ENCODE results near the gene CACNA1S.

Gene CACNA1S

DNA sequence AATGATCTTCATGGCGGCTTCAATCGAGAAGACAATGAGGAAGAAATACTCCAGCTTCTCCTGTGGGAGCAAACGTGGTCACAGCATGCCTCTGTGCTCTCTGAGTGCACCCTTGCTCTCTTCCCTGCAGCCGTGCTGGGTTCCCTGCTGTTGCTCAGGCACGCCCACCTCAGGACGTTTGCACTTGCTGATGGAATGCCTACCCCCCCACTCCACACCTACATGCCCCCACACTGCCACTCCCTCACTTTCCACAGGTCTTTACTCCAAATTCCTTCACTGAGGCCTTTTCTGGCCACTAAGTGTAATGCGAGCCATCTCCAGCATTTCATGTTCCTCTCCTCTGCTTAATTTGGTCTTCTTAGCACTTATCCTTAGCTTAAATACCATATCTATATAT is 18.3 kb downstream of the CACNA1S start:
- DNase-seq (ENCODE audit: low read depth, low spot score) = no peak

DNA sequence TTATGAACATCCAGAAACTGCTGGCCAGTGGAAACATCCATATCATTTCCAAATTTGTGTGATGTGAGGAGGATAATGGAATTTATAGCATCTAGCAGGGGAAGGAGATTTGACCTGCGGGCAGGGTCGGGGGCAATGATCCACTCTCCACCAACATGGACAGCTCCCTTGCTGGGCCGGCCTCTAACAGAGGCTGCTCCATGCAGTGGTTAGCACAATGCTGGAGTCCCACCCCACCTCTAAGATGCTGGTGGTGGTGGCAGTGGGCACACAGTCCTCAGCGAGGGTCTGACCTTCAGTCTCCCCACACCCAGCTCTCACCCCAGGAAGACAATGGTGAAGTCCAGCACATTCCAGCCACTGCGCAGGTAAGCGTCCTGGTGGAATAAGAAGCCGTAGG is 18.7 kb downstream of the CACNA1S start:
- DNase-seq (ENCODE audit: low read depth, low spot score) = no peak

DNA sequence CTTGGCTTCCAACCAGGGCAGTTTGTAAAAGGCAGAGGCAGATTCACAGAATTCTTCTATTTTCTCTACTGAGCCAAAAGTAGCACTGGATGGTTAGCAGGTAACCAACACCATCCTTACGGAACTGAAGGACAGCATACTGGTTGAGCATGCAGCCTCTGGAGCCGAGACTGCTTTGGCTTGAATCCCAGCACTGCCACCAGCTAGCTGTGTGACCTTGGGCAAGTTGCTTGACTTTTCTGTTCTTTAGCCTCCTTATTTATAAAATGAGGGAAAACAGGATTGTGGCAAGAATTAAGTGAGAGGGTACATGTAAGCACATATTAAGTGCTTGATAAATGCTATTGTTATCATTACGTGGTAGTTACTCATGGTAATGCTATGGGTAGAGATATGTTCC is 19.5 kb downstream of the CACNA1S start:
- DNase-seq (ENCODE audit: low read depth, low spot score) = no peak

DNA sequence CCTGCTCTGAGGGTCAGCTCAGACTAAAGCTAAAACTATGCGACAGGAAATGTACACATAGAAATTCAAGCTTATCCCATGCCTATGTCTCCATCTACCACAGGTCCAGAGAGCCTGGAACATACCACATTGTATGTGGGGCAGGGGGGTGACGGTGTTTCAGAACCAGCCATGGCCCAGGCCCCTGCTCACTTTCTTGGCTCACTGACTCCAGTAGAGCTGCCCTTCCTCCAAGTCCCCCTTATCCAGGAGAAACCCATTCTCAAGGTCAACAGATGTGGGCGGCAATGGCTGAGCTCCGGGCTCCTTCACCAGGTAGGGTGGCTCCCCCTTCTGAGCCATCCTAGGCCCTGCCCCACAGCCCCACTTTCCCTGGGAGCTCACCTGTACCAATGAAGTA is 21.0 kb downstream of the CACNA1S start:
- no peak for DNase-seq (ENCODE audit: low read depth, low spot score)

DNA sequence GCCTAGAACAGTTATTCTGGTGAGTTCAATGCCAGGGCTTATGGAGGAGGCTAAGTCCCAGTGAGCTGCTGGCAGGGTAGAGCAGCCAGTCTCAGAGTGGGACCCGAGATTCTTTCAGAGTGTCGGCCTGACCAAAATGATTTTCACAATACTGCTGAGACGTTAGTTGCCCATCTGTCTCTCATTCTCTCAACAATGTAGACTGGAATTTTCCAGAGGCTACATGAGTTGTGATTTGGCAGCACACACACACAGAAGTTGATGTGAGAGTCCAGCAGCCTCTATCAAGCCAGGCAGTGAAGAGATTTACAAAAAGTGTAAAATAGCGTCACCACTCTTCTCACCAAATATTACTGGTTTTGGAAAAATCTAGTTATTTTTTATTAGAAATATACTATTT is 21.7 kb downstream of the CACNA1S start:
- DNase-seq (ENCODE audit: low read depth, low spot score) = no peak

DNA sequence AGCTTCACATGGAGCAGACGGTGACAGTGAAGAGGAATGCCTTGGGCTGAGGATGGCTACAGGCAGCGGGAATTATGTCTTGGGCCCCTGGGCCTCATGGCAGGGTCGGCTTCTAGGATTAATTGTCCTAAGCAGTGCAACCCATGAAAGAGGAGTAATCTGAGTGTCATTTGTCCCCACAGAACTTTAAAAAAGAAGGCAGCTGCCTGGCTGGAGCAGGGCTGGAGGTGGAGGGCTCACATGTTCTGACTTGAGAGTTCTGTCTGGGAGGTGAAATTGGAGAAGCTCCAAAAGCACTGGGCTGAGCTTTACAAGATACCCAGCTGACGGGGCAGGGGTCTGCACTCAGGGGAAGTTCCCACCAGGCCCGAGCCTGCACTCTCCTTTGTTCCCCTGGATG is 22.6 kb downstream of the CACNA1S start:
- no peak for DNase-seq (ENCODE audit: low read depth, low spot score)

DNA sequence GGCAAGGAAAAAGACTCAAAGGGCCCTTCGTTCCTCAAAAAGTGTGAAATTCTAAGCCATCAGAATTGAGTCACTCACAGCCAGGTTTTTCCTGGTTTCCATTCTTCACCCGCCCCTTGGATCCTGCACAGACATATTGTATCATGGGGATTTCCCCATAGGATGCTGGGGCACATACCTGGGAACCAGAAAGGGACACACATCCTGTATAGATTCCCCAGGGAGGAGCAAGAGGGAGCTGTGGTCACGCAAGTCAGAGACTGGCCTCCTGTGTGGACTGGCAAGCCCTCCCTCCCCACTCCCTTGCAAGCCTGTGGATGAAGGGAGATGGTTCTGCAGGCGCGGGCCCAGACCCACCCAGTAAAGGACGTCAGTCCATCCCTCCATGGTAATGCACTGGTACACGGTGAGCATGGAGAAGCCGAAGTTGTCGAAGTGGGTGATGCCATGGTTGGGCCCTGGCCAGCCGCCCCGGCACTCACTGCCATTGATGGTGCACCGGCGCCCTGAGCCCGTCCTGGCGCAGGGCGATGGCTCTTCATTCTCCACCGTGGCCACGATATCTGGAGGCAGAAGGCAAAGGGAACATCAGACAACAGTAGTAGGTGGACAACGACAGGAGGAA is 23.2 kb downstream of the CACNA1S start:
- DNase-seq (ENCODE audit: low read depth, low spot score) = no peak

DNA sequence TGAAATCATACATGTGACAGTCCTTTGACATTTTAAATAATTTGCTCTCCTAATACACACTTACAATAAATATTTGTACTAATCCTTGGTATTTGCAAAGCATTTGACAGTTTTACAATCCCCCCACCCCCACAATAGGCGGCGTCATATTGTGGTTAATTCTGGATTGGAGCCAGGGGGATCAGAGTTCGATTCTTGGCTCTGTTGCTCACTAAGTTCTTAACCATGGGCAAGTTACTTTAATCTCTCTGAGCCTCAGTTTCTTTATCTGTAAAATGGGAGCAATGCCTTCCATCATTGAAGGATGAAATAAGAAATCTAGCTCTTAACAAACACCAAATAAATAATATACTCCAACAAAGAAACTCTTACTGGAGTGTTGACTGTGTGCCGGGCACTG is 23.8 kb downstream of the CACNA1S start:
- DNase-seq (ENCODE audit: low read depth, low spot score) = no peak

DNA sequence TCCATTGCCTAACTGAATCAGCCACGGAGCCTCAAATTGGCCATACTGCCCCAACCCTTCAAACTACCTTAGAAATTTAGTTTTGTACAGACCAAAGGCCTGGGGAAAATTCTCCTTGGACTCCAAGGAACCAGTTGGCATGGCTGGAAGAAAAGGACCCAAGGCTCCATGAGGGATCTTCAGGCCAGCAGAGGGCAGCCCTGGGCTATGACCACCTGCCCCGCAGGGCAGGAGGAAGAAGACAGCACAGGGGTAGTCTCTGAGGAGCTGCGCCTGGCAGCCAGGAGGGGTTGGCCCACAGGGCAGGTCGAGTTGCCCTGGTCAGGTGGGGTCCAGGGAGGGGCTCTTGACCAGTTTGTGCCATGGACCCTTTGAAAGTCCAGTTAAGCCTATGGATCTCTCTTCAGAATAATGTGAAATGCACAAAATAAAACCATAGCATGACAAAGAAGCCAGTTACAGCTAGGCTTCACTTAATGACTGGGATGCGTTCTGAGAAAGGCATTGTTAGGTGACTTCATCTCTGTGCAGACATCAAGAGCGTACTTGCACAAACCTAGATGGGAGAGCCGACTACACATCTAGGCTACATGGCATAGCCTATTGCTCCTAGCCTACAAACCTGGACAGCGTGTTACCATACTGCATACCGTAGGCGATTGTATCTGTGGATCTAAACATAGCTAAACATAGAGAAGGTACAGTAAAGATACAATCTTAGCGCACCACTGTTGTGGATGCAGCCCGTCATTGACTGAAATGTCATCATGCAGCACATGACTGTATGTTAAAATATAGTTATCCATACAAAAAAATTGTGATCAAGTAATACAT is 26.1 kb downstream of the CACNA1S start:
- no peak for DNase-seq (ENCODE audit: low read depth, low spot score)

DNA sequence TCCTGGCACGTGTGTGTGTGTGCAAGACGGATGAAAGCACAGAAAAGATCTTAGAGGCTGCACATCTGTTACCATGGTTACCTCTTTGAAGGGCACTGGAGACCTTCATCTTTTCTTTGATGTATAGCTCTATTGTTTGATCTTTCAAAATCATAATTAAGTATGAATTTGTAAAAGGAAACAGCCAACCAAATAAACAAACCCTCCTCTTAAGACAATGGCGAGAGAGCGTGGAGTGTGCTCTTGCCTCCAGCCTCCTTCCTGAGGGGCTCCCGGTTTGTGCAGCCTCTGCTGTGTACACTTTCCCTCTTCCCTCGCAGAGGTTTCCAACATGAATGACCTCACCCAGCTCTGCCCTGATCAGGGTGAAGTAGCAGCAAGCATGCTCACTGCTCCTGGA is 27.9 kb downstream of the CACNA1S start:
- DNase-seq (ENCODE audit: low read depth, low spot score) = no peak

DNA sequence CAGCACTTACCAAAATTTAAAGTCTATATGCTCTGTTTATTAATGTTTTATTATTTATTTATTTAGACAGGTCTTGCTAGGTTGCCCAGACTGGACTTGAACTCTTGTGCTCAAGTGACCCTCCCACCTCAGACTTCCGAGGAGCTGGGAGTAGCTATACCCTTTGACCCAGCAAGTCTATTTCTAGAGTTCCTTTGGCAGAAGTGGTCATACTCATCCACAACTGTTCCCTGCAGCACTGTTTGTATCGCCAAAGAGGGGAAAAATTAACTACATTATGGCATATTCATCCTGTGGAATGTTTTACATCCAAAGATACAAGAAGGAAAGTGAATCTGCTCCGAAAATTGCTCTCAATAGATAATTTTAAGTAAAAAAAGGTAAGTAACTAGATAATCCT is 28.5 kb downstream of the CACNA1S start:
- no peak for DNase-seq (ENCODE audit: low read depth, low spot score)

DNA sequence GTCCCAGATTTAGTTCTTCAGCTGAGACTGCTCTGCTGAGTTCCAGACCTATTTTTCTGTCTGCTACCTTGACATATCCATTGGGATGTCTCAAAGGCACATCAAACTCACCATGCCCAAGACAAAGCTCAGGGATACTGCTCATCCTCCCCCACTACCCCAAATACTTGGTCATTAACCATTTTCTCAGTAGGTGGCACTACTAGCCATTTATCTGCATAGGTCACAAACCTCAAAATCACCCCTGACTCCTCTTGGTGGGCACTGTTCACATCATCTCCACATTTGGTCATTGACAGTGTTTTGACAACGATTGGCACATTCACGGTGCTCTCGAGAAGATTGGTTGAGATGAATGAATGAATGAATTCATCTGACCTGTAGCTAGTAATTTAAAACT is 32.1 kb downstream of the CACNA1S start:
- DNase-seq (ENCODE audit: low read depth, low spot score) = no peak

DNA sequence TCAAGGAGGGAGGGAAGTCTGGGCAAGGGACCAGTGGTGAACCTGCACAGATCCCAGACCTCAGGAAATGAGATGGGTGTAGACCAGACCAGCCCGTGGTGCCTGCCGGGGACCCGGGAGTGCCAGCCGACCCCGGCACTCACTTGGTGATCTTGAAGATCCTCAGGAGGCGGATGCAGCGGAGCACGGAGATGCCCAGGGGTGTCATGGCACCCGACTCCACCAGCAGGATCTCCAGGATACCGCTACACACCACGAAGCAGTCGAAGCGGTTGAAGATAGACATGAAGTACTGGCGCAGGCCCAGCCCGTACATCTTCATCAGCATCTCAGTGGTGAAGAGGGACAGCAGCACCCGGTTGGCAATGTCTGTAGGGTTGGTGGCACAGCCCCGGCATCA is 34.5 kb downstream of the CACNA1S start:
- DNase-seq (ENCODE audit: low read depth, low spot score) = no peak

DNA sequence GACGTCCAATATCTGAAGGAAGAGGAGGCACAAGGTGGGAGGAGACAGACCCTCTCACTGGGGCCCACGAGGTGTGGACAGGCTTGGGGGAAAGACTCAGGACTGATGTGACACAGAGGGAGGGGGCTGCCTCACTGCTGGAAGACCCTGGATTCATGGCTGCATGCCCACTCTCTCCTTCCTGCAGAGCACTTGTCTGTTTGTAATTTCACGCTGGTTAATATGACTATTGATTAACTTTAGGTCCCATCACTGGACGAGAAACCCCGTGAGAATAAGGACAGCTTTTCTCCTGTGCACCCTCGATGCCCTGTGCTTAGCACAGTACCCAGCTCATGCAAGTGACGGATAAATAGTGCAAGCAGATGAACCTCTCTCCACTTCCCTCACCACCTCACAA is 35.1 kb downstream of the CACNA1S start:
- DNase-seq (ENCODE audit: low read depth, low spot score) = no peak

DNA sequence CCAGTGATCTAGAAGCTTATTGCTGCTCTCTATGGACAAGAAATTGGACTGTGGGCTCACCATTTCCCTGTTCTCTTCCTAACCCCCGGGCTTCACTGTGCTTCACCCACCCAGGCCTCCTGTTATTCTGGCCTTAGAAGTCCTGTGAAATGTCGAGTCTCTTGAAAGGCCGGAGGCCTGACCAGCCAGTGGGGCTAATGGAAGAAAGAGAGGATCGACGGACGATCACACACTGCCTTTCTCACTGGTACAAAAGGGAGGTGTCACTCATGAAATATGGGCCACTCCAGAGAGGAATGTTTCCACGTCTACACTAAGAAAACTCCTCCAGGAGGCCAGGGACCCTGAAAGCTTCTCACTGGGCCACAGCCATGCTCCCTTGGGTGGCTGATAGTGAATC is 36.1 kb downstream of the CACNA1S start:
- no peak for DNase-seq (ENCODE audit: low read depth, low spot score)

DNA sequence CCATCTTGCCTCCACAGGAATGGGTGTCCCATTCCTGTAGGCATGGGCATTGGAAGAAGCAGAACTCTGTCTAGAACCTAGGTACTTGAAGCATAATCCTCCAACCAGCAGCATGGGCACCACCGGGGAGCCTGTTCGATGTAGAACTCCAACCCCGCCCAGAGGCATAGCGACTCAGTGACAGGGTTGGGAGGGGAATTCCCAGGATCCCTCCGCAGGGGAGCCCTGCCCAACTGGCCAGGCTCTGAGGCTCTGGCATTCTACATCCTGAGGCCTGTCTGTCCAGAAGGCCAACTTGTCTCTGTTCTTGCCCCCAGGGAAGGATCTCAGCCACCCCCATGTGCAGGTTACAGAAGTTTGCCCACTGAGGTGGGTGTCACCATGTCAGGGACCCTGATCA is 38.2 kb downstream of the CACNA1S start:
- no peak for DNase-seq (ENCODE audit: low read depth, low spot score)

DNA sequence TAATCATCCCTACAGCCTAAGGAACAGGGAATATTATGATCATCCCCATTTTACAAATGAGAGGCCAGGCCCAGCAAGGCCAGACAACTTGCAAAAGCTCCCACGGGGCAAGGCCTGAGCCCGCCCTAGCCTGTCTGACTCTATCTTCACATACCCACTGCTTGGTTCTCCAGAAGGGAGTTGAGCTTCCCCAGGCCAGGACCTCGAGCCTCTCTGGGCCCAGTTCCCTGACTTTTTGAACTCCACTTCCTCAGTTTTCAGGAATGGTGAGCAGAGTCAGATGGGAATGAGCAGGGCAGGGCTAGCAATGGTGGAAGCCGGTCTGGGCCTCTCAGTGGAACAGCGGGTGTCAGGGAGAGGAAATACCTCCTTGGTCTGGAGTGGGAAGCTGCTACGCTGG is 39.3 kb downstream of the CACNA1S start:
- DNase-seq (ENCODE audit: low read depth, low spot score) = no peak

DNA sequence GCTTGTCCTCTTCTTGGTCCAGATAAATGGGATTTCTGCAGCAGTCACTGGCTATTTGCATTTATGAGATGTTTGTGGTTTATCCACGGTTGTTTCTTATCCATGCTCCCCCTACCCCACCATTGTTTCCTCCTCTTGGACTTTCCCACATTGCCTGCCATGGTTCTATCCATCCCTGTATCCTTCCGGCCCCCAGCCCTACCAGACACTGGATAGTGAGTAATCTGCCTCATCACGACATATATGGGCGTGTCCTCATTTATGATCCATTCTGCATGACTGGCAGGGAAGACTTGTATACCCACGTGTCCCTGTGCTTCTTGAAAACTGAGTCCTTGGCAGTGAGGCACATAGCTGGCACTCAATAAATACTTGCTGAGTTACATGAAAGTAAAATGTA is 40.1 kb downstream of the CACNA1S start:
- DNase-seq (ENCODE audit: low read depth, low spot score) = no peak

DNA sequence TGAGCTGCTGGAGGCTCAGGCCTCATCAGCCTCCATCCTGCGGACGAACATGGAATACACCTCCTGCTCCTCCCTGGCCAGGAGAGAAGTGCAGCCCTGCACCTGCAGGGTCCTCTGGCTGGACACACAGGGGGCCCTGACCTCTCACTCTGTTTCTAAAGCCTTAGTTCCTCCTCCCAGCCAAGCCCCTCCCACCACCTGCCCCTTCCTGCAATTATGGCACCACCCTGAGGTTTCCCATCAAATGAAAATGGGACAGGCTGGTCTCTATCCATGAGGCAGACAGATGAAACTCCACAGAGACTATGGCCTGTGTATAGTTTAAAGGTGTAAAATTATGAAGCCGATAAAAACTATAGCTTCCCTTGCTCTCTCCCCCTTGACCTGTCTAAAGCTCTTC is 42.6 kb downstream of the CACNA1S start:
- no peak for DNase-seq (ENCODE audit: low read depth, low spot score)

DNA sequence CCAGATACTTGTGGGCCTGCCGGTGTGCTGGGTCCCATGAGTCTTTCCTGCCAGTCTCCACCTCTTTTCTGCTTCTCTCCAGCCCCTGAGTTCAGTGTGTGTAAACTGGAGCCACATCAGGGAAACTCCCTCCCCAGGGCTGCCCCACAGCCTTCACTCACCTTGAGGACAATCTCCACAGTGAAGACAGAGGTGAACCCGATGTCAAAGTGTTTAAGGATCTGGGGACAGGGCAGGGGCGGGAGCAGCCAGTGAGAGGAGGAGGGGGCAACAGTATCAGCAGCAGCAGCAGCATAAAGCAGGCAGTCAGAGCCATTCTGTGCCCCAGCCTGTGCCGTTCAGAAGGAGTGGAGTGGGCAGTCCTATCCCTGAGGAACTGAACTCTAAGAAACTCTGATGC is 43.2 kb downstream of the CACNA1S start:
- DNase-seq (ENCODE audit: low read depth, low spot score) = no peak

DNA sequence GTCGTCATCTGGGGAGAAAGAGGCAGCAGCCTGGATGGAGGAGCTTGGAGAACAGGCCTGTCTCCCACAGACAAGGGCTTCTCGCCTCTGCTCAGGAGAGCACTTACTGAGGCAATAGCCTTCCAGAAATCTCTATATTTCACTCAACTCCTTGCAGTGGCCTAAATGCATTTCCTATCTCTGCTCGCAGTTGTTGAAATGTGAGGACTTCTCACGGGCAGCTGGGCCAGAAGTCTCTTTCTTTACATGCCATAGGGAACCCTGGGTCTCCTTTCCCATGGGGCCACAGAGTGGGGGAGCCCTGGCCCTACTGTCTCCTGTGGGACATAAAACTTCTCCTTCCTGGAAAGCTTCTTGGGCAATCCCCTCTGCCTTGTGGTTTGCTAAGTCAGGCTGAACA is 45.2 kb downstream of the CACNA1S start:
- no peak for DNase-seq (ENCODE audit: low read depth, low spot score)

DNA sequence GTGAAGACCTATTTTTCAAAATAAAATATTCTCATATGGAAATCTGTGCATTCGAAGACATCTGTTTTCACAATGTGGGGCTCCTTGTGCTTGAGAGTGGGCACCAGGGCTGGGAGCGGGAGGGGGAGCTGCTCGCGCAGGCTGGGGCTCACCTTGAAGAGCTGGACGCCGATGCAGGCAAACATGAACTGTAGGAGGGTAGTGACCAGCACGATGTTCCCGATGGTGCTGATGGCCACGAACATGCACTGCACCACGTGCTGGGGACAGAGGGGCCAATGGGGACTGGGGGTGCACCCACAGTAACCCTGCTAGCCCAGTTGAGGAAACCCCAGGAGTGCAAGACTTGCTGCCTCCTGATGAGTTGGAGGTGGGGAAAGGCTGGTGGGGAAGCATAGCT is 46.5 kb downstream of the CACNA1S start:
- DNase-seq (ENCODE audit: low read depth, low spot score) = no peak

DNA sequence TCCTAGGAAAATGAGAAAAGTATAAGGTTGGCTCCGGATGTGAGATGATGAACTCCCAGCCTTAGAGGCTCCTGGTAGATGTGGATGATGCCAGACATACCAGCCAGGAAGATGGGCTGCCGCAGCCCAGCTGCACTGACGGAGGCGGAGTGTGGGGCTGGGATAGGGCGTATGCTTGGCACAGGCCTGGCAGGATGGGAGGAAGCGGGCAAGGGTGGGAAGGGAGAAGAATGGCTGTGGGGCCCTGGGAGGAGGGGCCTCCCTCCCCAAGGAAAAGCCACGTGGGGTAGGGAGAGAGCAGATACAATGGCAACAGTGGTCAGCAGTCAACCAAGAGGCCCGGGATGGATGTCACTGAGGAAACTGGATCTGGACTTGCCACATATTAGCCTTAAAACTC is 47.4 kb downstream of the CACNA1S start:
- no peak for DNase-seq (ENCODE audit: low read depth, low spot score)

DNA sequence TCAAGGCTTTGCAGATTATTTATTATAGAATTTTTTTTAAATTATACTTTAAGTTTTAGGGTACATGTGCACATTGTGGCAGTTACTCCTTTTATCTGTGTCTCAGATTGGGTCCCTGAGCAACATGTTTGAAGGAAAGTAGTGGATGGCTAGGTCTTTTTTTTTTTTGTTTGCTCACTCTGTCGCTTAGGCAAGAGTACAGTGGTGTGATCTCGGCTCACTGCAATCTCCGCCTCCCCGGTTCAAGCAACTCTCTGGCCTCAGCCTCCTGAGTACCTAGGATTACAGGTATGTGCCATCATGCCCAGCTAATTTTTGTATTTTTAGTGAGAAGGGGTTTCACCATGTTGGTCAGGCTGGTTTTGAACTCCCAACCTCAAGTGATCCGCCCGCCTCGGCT is 49.1 kb downstream of the CACNA1S start:
- no peak for DNase-seq (ENCODE audit: low read depth, low spot score)

Data from activated CD4-positive, CD25-positive, alpha-beta regulatory T cell treated with anti-CD3 and anti-CD28 coated beads, Interleukin-2, amount 50 U/mL, for 16 hours (primary cell).